ENCODE results near the gene STRN. TPM values are rescaled to one million over a fixed set of nuclear protein-coding genes. Genes with fewer than 3 reads are reported as not detected.
"Not testable (repeated sequence)": the region's sequence is repeated elsewhere in the genome, so short reads cannot be mapped to it uniquely, and the experiment has no call there.

STRN gene, protein sequence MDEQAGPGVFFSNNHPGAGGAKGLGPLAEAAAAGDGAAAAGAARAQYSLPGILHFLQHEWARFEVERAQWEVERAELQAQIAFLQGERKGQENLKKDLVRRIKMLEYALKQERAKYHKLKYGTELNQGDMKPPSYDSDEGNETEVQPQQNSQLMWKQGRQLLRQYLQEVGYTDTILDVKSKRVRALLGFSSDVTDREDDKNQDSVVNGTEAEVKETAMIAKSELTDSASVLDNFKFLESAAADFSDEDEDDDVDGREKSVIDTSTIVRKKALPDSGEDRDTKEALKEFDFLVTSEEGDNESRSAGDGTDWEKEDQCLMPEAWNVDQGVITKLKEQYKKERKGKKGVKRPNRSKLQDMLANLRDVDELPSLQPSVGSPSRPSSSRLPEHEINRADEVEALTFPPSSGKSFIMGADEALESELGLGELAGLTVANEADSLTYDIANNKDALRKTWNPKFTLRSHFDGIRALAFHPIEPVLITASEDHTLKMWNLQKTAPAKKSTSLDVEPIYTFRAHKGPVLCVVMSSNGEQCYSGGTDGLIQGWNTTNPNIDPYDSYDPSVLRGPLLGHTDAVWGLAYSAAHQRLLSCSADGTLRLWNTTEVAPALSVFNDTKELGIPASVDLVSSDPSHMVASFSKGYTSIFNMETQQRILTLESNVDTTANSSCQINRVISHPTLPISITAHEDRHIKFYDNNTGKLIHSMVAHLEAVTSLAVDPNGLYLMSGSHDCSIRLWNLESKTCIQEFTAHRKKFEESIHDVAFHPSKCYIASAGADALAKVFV
- 16.7 and 26.1 TPM in 2 replicates for total RNA-seq

DNA sequence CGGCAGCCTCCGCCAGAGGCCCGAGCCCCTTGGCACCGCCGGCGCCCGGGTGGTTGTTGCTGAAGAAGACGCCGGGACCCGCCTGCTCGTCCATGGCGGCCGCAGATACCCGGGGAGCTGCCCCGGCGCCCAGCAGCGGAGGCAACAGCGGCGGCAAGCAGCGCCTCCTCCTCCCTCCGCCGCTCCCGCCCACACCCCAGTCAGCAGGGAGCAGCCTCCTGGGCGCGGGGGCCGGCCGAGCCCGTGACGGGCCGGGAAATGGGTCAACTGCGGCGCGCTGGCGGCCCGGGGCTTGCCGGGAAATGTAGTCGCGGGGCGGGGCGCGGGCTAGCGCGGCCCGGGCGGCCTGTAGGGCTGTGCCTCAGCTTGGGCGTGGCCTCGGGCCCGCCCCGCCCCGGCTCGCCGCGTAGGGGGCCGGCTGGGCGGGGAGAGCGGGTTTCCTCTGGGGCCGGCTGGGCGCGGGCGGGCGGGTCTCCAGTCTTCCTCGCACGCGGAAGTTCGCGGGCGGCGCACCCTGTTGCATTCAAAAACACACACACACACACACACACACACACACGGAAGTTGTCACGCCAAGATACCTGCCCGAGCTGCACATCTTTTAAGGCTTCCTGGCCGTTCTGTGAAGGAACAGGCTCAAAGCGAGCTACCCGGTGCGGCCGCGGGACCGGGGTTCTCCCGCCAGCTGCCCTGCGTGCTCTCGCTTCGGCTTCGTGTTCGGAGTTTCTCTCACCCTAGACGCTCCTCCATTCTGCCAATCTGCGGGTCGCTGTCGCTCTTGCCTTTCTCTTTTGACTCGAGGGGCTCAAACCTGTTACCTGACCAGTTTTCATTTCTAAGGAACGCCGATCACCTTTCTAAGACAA is at the start of gene STRN:
Gene STRN (minus strand): TSS at position 167 of the 866 bp plus-strand sequence. CDS start 73 bp downstream, at position 94.
- DNase-seq (ENCODE audit: low read depth) = peak; percentile 81

DNA sequence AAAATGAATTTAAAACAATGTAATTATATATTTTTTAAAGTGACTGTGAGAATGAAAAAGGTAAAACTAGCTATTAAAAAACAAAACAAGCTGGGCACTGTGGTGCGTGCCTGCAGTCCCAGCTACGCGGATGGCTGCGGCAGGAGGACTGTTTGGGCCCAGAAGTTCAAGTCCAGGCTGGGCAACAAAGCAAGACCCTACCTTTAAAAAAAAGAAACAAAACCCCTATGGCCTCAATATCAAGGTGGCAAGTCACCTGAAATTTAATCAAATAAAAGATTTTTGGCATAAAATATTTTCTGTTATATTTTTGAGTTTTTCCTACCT is 46.9 kb upstream of the STRN start:
- no peak for DNase-seq (ENCODE audit: low read depth)

DNA sequence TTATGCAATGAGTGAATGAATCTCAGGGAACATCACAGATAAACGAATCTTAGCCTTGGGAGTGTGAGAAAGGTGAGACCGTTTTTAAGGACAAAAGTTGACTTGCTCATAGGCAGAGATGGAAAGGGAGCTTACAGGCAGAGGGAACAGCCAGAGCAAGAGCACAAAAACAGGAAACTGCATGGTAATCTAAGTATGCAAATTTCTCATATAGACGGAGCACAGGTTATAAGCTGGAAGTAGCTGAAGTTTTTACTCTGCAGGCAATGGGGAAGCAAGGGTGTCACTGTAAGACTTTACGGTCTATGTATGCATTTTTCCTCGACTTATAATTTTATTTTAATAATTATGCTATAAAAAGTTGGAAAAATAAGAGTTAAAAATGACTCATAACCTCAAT is 44.8 kb upstream of the STRN start:
- no peak for DNase-seq (ENCODE audit: low read depth)

DNA sequence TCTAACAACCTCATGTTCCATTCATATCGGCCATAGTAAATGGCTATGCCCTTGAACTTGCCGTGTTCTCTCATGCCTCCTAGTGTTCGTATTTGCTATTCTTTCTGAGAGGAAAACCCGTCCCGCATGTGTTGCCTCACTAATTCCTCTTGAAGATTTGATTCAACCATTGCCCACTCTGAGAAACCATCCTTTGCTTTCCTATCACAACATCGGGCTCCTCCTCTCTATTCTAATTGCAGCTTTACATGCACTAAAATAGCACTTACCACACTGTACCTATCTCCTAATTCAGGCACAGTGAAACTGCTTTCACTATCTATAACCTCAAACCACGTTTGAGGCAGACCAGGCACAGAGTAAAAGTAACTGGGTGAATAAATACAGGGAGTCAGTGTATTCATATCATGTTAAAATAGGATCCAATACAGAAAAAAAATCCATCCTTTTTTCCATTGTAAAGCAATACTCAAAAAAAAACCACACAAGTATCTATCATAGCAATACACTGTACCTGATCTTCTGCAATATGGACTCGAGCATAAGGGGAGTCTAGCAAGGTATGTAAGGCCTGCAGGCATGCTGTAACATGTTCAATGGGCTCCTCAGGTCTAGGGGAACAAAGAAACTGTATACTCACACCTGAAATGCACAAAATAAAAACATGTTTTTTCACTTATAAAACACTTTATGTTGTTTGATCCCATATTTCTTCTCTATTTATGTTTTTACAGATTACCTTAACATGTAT is 39.0 kb upstream of the STRN start:
- DNase-seq (ENCODE audit: low read depth) = peak; percentile 35

DNA sequence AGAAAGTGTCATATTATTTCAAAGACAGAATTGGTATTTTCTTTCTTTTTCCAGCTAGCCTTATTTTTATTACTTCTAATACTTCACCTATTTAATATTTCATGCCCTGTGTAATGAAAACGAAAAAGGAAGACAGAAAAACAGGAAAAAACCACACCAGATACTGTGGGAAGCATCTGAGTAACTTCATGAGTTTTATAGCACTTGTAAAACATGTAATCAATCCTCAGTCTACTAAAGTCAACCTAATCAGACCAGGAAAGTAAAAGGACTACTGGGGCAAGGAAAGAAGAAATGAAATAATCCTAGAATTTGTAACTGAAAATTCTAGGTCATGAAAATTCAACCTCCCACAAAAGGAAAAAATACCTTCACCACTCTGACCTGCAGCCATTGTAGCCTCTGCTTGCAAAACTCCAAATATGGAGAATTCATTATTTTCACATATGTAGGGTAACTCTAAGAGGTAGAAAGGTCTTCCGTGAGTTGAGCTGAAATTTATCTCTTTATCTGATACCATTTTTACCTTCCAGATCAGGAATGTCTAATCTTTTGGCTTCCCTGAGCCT is 34.7 kb upstream of the STRN start:
- no peak for DNase-seq (ENCODE audit: low read depth)

DNA sequence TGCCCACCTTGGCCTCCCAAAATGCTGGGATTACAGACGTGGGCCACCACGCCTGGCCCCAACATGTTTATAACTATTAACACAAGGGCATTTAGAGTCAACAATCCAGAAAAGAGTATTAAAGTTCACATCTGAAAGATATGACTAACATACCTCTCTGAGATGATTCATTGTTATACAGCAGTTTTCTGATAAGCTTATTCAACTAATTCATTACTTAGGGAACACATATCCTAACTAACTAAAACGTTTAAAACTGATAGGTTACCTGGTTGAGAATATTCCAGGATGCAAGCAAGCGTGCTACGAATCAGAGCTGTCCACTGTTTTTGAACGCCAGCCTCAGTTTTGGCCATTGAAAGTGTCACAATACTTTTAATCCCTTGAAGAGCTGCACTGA is 34.0 kb upstream of the STRN start:
- DNase-seq (ENCODE audit: low read depth) = peak; percentile 2

DNA sequence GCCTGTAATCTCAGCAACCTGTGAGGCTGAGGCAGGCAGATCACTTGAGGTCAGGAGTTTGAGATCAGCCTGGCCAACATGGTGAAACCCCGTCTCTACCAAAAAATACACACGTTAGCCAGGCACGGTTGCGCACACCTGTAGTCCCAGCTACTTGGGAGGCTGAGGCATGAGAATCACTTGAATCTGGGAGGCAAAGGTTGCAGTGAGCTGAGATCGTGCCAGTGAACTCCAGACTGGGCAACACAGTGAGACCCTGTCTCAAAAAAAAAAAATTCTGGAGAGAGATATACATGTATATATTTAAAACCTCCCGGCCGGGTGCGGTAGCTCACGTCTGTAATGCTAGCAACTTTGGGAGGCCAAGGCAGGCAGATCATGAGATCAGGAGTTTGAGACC is 33.1 kb upstream of the STRN start:
- DNase-seq (ENCODE audit: low read depth) = not testable (repeated sequence)

DNA sequence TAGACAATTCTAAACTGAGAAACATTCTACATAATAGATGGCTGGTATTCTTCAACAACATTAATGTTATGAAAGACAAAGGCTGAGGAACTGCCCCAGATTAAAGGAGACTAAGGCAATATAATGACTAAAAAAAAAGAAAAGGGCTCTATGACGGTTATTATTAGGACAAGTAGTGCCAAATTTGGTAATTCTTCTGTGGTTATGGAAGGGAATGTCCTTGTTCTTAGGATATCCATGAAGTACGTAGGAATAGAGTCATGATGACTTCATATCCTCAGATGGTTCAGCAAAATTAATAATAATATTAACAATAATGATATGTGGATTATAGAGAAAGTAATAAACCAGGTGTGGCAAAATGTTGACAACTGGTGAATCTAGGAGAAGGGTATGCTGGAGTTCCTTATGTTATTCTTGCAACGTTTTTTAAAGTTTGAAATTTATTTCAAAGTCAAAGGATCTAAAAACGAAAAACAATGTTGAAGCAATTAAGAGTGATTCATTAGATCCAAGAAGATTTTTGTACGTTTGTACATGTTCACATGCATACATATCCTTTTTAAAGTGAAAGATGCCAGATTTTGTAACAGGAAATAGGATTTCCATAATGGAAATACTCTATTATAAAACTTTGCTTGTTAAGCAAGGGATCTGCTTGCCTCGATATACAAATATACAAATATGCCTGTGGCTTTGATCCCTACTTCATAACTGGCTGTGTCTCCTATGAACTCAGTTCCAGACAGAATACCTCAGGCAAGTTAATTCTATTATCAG is 27.7 kb upstream of the STRN start:
- no peak for DNase-seq (ENCODE audit: low read depth)

DNA sequence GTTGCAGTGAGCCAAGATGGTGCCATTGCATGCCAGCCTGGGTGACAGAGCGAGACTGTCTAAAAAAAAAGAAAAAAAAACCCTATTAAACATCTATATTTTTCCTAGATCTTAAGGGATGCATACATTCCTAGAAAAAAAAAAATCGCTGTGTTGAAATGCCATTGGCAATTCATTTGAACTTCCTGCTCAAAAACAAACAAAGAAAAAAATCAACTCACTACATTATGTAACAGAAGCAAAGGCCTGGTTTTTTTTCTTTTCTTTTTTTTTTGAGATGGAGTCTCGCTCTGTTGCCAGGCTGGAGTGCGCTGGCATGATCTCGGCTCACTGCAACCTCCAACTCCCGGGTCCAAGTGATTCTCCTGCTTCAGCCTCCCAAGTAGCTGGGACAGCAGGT is 21.7 kb upstream of the STRN start:
- DNase-seq (ENCODE audit: low read depth) = no peak

DNA sequence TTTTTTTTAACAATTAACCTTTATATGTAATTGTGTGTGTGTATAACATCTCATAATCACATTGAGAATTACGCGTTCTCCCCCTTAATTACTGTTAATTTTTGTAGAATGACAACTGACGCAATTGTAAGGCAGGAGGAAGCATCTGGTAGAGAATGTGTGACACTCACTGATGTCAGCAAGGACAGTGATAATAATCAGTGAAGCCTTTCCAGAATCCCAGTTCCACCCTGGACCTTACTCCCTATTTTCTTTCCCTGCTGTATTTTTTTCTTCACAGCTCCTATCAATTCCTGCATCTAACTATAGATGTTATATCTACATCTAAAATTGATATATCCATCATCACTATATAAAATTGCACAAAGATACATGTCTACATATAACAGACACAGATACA is 16.1 kb upstream of the STRN start:
- no peak for DNase-seq (ENCODE audit: low read depth)

DNA sequence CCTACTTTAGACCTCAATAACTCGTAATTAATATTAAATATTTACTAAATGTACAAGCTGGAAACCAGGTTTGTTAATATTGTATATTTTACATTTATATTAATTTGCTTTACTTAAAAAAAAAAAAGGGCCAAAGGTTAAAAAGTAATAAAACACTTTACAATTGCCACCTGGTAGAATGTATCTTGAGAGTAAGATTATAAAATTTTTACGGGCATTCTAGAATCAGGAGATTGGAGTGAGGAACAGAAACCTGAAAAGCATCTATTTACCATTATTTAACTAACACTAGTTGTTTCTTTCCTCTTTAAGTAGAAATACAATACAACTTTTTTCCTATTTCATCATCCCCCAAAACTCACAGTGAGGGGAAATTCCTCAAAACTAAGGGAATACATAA is 15.6 kb upstream of the STRN start:
- no peak for DNase-seq (ENCODE audit: low read depth)

DNA sequence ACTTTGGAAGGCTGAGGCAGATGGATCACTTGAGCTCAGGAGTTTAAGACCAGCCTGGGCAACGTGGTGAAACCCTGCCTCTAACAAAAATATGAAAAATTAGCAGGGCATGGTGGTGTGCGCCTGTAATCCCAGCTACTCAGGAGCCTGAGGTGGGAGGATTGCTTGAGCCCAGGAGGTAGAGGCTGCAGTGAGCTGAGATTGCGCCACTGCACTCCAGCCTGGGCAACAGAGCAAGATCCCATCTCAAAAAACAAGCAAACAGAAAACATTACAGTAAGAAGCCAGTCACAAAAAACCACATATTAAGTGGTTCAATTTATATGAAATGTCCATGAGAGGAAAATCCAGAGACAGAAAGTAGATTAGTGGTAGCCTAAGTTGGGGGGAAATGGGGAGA is 12.7 kb upstream of the STRN start:
- DNase-seq (ENCODE audit: low read depth) = not testable (repeated sequence)

DNA sequence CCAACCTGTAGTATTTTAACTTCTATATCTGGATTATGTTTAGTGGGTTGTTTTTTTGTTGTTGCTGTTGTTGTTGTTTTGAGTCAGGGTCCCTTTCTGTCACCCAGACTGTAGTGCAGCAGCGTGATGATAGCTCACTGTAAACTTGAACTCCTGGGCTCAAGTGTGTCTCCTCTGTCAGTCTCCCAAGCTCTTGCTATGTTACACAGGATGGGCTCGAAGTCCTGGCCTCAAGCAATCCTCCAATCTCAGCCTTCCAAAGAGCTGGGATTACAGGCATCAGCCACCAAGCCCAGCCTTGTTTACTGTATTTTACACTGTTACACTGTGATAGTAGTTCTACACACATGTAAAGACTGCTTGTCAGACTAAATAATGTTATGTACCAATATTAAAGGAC is 9.7 kb upstream of the STRN start:
- DNase-seq (ENCODE audit: low read depth) = no peak

DNA sequence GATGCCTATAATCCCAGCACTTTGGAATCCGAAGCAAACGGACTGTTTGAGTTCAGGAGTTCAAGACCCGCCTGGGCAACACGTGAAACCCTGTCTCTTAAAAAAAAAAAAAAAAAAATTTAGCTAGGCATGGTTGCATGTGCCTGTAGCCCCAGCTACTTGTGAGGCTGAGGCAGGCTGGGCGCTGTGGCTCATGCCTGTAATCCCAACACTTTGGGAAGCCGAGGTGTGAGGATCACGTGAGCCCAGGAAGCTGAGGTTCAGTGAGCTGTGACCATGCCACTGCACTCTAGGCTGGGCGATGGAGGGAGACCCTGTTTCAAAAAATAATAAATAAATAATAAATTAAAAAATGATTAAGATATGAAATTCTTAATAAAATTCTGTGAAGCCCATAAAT is 9.0 kb upstream of the STRN start:
- no peak for DNase-seq (ENCODE audit: low read depth)

DNA sequence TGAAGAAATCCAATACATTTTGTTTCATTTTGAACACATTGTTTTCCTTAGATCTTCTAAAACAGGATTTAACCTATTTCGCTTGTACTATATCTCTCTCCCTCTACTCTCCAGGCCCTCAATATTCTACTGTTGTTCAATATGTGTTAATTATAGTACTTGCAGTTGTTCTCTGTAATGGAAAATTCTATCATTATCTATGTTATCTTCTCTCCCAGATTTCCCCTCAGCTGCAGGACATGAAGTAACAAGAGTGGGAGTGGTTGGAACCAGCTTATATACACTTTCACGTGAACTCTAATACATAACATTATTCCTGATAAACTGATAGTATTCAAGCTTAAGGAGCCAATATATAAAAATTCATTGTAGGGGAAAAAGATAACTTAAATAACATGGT is 7.0 kb upstream of the STRN start:
- DNase-seq (ENCODE audit: low read depth) = no peak

DNA sequence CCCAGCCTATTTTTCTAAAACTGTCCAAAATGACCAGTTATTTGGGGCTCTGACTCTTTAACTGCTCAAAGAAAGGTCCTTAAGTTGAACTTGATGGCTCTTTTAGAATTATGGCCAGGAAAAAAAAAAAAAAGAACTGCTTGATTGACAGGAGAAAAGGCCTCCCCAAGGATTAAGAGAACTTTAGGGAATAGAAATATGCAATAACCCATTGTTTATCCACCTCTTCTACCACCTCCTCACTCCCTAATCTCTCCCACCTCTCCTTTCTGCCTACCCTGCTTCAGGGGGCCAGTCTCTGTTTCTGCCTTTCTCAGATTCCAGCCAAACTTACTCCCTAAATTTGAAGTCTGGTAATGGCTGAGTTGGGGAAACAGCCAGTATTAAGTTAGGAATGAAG is 5.7 kb upstream of the STRN start:
- no peak for DNase-seq (ENCODE audit: low read depth)

DNA sequence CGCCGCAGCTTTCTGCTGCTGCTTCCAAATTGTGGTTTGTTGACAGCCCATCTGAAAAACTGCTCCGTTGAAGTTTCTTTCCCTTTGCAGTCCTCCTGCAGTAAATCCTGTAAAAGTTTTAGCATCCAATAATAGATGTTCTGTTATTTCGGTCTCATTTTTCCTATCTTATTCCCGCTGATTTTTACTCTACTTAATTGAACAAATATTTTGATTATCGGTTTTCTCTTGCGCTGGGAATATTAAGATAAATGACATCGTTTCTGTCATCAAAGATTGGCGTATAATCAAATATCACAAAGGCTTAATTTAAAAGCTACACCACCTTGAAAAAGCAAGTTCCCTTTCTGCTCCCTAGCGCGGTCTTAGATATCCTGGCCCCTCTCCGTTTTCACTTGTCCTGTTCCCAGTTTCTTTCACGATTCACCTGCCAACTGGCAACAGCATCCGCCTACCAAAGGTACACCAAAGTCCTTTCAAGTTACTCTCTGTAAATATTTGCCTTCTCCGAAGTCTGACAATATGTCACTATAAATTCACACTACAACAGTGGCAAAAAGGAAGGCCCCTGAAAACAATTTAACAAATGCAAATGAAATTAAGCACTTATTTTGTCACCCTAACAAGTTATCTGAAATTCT is 1.0 kb upstream of the STRN start:
- DNase-seq (ENCODE audit: low read depth) = no peak

DNA sequence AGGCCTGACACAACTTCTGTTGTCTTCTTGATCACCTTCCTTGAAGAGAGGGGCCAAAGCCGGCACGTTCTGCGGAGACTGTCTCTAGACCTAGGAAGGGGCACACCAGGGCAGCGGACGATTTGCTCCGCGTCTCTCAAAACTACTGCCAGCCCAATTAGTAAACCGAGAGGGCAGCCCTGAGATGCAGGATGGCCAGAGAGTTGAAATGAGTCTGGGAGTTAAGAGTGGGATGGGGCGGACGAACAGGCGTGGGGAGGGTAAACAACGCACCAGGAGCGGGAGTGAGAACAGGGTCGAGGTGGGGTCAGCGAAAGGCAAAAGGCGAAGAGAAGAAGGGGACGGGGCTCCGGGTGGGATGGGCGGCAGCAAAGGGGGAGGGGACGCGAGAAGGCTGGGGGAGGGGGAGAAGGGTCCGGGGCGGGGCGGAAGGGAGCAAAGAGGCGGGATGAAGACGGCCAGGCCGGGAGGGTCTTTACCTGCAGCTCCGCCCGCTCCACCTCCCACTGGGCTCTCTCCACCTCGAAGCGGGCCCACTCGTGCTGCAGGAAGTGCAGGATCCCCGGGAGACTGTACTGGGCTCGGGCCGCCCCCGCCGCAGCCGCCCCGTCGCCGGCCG is 476 bp downstream of the STRN start:
- DNase-seq (ENCODE audit: low read depth) = no peak

DNA sequence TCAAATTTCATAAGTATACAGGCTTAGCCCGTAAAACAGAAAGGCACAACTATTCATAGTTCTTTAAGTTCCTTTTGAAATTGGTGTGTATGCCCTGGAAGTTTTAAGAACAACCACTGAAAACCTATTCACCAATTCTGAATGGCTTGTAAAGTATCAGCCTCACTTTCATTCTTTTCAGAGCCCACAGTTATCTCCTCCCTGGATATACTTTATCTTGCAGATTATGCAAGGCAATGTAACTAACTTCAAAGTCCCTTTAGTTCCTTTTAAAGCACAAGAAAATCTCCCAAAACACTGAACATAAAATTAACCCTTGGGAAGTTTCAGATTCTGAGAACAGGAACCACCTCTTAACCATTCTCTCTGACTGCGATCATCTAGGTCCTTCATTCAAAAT is 1.1 kb downstream of the STRN start:
- no peak for DNase-seq (ENCODE audit: low read depth)

All from renal cortical epithelial cell (primary cell).